ENCODE measurements around the gene MAPRE2.

DNA sequence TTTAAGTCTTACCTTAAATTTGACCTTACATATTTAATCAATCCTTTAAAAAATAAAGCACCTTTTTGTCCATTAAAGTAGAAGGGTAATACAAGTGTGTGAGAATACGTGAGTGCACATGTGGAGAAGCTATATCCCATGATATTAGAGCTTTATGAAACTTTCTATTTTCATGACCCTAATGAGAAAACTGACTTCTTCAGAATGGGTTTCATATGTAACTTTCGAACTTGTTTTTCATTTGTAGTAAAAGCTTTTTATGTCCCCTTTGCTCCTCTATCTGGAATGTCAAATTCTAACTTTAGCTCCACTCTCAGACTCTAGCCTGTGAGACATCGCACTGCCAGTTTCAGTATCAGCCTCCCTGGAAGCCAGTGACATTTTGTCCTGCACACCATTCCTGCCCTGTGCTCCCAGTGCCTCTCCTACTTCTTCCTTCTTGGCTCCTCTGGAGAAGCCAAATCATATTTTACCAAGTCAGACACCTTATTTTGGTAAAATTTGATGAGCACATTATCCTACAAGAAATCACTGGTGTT, 42.0 kb downstream of the MAPRE2 start:
- TF ChIP-seq, protein P1, sequence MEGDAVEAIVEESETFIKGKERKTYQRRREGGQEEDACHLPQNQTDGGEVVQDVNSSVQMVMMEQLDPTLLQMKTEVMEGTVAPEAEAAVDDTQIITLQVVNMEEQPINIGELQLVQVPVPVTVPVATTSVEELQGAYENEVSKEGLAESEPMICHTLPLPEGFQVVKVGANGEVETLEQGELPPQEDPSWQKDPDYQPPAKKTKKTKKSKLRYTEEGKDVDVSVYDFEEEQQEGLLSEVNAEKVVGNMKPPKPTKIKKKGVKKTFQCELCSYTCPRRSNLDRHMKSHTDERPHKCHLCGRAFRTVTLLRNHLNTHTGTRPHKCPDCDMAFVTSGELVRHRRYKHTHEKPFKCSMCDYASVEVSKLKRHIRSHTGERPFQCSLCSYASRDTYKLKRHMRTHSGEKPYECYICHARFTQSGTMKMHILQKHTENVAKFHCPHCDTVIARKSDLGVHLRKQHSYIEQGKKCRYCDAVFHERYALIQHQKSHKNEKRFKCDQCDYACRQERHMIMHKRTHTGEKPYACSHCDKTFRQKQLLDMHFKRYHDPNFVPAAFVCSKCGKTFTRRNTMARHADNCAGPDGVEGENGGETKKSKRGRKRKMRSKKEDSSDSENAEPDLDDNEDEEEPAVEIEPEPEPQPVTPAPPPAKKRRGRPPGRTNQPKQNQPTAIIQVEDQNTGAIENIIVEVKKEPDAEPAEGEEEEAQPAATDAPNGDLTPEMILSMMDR (IDR thresholded peaks at IDR 0.05) = no peak
- TF ChIP-seq ZFX (IDR thresholded peaks at IDR 0.05; ENCODE audit: borderline replicate concordance) = no peak
